GM12878 (cell line): ENCODE measurements around the gene RRM2. TPM values are rescaled to one million over a fixed set of nuclear protein-coding genes. Genes with fewer than 3 reads are reported as not detected.

Source experiments
- ATAC-seq: fragments of 200-7000 bp; cut with Tn5 transposase; 3 replicates; pipeline ENCODE4 v1.9.1; 2020; ENCODE audit warnings: mild to moderate bottlenecking, moderate library complexity
- BruUV-seq: library from RNA; stranded (reverse); fragments of 400-500 nt; replicated peaks from 2 replicates; lab custom pipeline; 2021; lab: Mats Ljungman, UMichigan
- CTCF ChIA-PET: fragments of 300-600 bp; sonication (Branson Sonifier 250); formaldehyde crosslinking; extraction: SDS; loops from one replicate; lab custom pipeline; 2021; ENCODE audit warnings: inconsistent platforms; lab: Yijun Ruan, JAX
- POLR2A ChIA-PET: fragments of 350-600 bp; formaldehyde crosslinking; extraction: SDS; loops from one replicate; lab custom pipeline; 2021; ENCODE audit warnings: inconsistent platforms; lab: Charles Lee
- RAD21 ChIA-PET: fragments of 300-600 bp; sonication (Branson Sonifier 250); formaldehyde crosslinking; loops from one replicate; lab custom pipeline; 2023; ENCODE audit warnings: antibody characterized with exemption; ENCODE audit not compliant: unreplicated experiment; lab: Charles Lee
- SMC1A ChIA-PET: fragments of 300-600 bp; sonication (Branson Sonifier 250); formaldehyde crosslinking; loops from one replicate; lab custom pipeline; 2023; ENCODE audit not compliant: unreplicated experiment, uncharacterized antibody; lab: Charles Lee
- DNase-seq: peaks from one replicate; pipeline ENCODE4 v3.0.0-alpha.2; 2011; ENCODE audit warnings: low read depth, low spot score
- FAIRE-seq: peaks from 3 replicates; lab custom pipeline; 2011; peaks lifted over from hg19 to GRCh38; lab: Jason Lieb, UNC
- H2AFZ ChIP-seq: 2 replicates; pipeline ENCODE4 v1.6.0; 2011; ENCODE audit warnings: low read depth, low read length, control low read depth; ENCODE audit not compliant: control insufficient read depth
- H3K27ac ChIP-seq: 2 replicates; pipeline ENCODE4 v1.5.1; 2011; ENCODE audit warnings: control low read depth; ENCODE audit not compliant: control insufficient read depth, insufficient read depth
- H3K27me3 ChIP-seq, 2 experiments: replicated peaks in 1 of 2; 2 replicates each; pipeline versions ENCODE4 v1.6.0 to v1.6.1; 2011; ENCODE audit warnings: low read length in 1 of 2; ENCODE audit not compliant: control insufficient read depth in 2 of 2, insufficient read depth in 2 of 2
- H3K36me3 ChIP-seq, 2 experiments: 2 replicates each; pipeline ENCODE4 v1.5.1; 2011; ENCODE audit warnings: low read length in 1 of 2; ENCODE audit not compliant: control insufficient read depth in 2 of 2, insufficient read depth in 2 of 2
- H3K4me1 ChIP-seq: 2 replicates; pipeline ENCODE4 v1.6.1; 2011; ENCODE audit warnings: mild to moderate bottlenecking, low read length, moderate library complexity, mixed read lengths; ENCODE audit not compliant: control insufficient read depth, insufficient read depth
- H3K4me2 ChIP-seq: 2 replicates; pipeline ENCODE4 v1.6.0; 2011; ENCODE audit warnings: control low read depth; ENCODE audit not compliant: control insufficient read depth, insufficient read depth
- H3K4me3 ChIP-seq: fragments of 200-600 bp; sonication (generic); 2 replicates; pipeline ENCODE4 v1.5.1; 2016
- H3K79me2 ChIP-seq: 2 replicates; pipeline ENCODE4 v1.6.0; 2011; ENCODE audit warnings: low read length; ENCODE audit not compliant: control insufficient read depth, insufficient read depth
- H3K9ac ChIP-seq: 2 replicates; pipeline ENCODE4 v1.8.0; 2011; ENCODE audit warnings: low read length, control low read depth, mixed read lengths; ENCODE audit not compliant: control insufficient read depth, insufficient read depth
- H3K9me3 ChIP-seq: replicated peaks from 3 replicates; pipeline ENCODE4 v1.5.1; 2011; ENCODE audit warnings: mild to moderate bottlenecking, low read length; ENCODE audit not compliant: control insufficient read depth, insufficient read depth
- H4K20me1 ChIP-seq: 2 replicates; pipeline ENCODE4 v1.6.0; 2011; ENCODE audit not compliant: control insufficient read depth, insufficient read depth
- ASH2L ChIP-seq: fragments of 300-600, 200-600 bp; sonication (generic); IDR thresholded peaks from 2 replicates; pipeline ENCODE4 v1.6.1; 2017; ENCODE audit warnings: low read depth, mild to moderate bottlenecking, borderline replicate concordance
- BMI1 ChIP-seq: fragments of 450-650 bp; IDR thresholded peaks from 2 replicates; pipeline ENCODE4 v1.6.1; 2016; ENCODE audit warnings: mild to moderate bottlenecking, moderate library complexity, borderline replicate concordance
- DPF2 ChIP-seq: fragments of 450-650 bp; IDR thresholded peaks from 2 replicates; pipeline ENCODE4 v1.6.1; 2017; ENCODE audit warnings: mild to moderate bottlenecking
- EZH2 ChIP-seq: IDR thresholded peaks from 2 replicates; pipeline ENCODE4 v1.6.1; 2012; ENCODE audit warnings: low read depth, mild to moderate bottlenecking, control low read depth, inconsistent platforms, low read length, borderline replicate concordance; ENCODE audit not compliant: control insufficient read depth
- KDM1A ChIP-seq: fragments of 200-600 bp; sonication (generic); IDR thresholded peaks from 2 replicates; pipeline ENCODE4 v1.6.1; 2016; ENCODE audit warnings: borderline replicate concordance
- KLF5 ChIP-seq: fragments of 450-650 bp; IDR thresholded peaks from 2 replicates; pipeline ENCODE4 v1.6.1; 2014; ENCODE audit warnings: mild to moderate bottlenecking; ENCODE audit not compliant: partially characterized antibody
- MYC ChIP-seq: IDR thresholded peaks from 2 replicates; pipeline ENCODE4 v1.6.1; 2011; ENCODE audit warnings: mild to moderate bottlenecking, low read length, moderate library complexity, inconsistent platforms; ENCODE audit not compliant: insufficient read depth, insufficient replicate concordance, insufficient read length, severe bottlenecking
- WGBS: methylation state at CpG from one replicate; pipeline ENCODE4 v1.1.6; 2016; ENCODE audit warnings: low lambda C conversion rate; ENCODE audit not compliant: insufficient replicate concordance, insufficient coverage; ENCODE audit errors: missing lambda C conversion rate; 5-methylcytosine and 5-hydroxymethylcytosine counted together
- in situ Hi-C: fragments of 300-500 bp; cut with MboI; formaldehyde crosslinking; loops from 9 replicates; pipeline ENCODE4 v1.14.3; 2018; ENCODE audit warnings: mixed read lengths
- intact Hi-C: fragments of 100-400 bp; cut with micrococcal nuclease; formaldehyde crosslinking; loops from one replicate; pipeline ENCODE4 v1.14.2; 2022; ENCODE audit not compliant: unreplicated experiment
- polyA plus RNA-seq, 11 experiments: library from polyadenylated mRNA; depleted of rRNA in 4 of 11; unstranded in 6 of 11; stranded (reverse) in 5 of 11; fragments of >200 nt; fragmentation: Nextera tagmentation in 4 of 11; fragmentation: Illumina TruSeq in 1 of 11; extraction: Ambion mirVana in 4 of 11; extraction: Trizol in 1 of 11; gene quantifications; 1 replicate in 1 of 11; 2 replicates in 10 of 11; pipeline versions ENCODE4 v1.2.1 to v1.2.3, GENCODE V29; 2011 to 2016; ENCODE audit warnings: inconsistent platforms in 2 of 11, missing spikeins in 2 of 11, low read depth in 1 of 11
- total RNA-seq, 4 experiments: library from RNA; depleted of rRNA in 3 of 4; stranded (reverse); fragments of >200 nt in 3 of 4; fragmentation: Illumina TruSeq in 1 of 4; extraction: Trizol in 1 of 4; gene quantifications; 2 replicates each; pipeline versions ENCODE4 v1.2.1 to v1.2.3, GENCODE V29; 2013 to 2021
- TF ChIP-seq, protein P1 (sequence below): fragments of 150-350 bp; IDR thresholded peaks from 2 replicates; pipeline ENCODE4 v1.6.1; 2014; ENCODE audit warnings: mild to moderate bottlenecking, low read depth, low read length
- TF ChIP-seq, protein P2 (sequence below): fragments of 450-650 bp; IDR thresholded peaks from 2 replicates; pipeline ENCODE4 v1.6.1; 2016; ENCODE audit warnings: mild to moderate bottlenecking

RRM2 gene
- total and polyA plus RNA-seq, 10 of the 15 experiments (the other 5 are each of a cell fraction or from before 2014, with no cell fraction given) = 54.4 to 771 (median 159) TPM

DNA sequence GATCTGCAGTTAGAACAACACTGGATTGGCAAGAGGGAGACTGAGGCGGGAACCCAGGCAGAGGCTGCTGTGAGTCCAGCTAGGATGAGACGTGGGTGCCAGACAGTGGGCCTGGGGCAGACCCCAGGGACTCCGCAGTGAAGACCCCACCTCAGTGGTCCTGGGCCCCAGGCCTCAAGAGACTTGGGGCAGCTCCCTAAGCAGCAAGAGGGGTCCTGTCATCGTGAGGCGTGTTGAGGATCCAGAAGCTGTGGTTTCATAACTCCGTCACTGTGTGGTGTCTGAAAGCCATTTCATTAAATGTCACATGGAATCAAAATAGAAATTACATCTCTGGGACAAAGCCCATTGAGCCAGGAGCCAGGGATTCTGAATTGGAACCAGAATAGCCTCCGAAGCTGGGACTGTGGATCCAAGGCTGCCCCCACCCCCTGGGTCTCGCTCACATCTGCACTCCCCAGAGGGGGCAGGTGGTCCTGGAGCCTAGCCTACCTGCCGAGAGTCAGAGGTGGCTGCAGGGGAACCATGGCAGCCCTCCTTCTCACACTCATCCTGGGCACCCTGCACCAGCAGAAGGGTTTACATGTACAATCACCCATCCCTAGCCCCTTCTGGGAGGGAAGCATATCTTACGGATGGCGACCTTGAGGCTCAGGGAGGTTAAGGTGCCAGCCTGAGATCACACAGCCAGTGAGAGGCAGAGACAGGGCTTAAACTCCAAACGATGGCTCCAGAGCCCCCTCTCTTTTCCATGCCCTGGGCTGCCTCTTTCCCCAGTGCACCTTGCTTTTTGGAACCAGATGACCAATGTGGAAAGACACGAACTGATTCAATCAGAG lies 23.2 kb downstream of the RRM2 start:
- intact Hi-C loops (no loop called here), in situ Hi-C loops (no loop called here)
- Histone ChIP-seq H3K27ac (no peak overlapping the region), H3K4me2 (no peak overlapping the region), H4K20me1 (no peaks in the 10 kb centered on the region), H3K9me3 (no peaks in the 10 kb centered on the region), H3K36me3 (peaks cover 0 to 31% of the 10 kb centered on the region in 2 experiments; a peak in 3 of 4 replicates), H3K4me3 (no peak overlapping the region), H3K27me3 (no peaks in the 10 kb centered on the region), H3K4me1 (no peaks in the 10 kb centered on the region), H3K9ac (no peak overlapping the region), H2AFZ (no peak overlapping the region), H3K79me2 (no peaks in the 10 kb centered on the region)
- ChIA-PET SMC1A (interaction anchor here (1.0 kb wide), 1 partner anchor 283 kb away, joined by 3 read pairs; no protein-coding TSS in a partner anchor), RAD21 (no interaction called here), POLR2A (interaction anchor here (0.6 kb wide), 1 partner anchor 265 kb away, joined by 4 read pairs; no protein-coding TSS in a partner anchor), CTCF (interaction anchor here (2.0 to 6.8 kb wide), 2 partner anchors 264 to 290 kb away, joined by 8 to 58 read pairs; no protein-coding TSS in a partner anchor)
- no peak for DNase-seq
- ATAC-seq = no peak
- TF ChIP-seq KLF5 (no peak), ASH2L (no peak), MYC (no peak), BMI1 (no peak), DPF2 (no peak), EZH2 (no peak), KDM1A (no peak)
- TF ChIP-seq, protein P1, sequence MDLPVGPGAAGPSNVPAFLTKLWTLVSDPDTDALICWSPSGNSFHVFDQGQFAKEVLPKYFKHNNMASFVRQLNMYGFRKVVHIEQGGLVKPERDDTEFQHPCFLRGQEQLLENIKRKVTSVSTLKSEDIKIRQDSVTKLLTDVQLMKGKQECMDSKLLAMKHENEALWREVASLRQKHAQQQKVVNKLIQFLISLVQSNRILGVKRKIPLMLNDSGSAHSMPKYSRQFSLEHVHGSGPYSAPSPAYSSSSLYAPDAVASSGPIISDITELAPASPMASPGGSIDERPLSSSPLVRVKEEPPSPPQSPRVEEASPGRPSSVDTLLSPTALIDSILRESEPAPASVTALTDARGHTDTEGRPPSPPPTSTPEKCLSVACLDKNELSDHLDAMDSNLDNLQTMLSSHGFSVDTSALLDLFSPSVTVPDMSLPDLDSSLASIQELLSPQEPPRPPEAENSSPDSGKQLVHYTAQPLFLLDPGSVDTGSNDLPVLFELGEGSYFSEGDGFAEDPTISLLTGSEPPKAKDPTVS = no peak
- TF ChIP-seq, protein P2, sequence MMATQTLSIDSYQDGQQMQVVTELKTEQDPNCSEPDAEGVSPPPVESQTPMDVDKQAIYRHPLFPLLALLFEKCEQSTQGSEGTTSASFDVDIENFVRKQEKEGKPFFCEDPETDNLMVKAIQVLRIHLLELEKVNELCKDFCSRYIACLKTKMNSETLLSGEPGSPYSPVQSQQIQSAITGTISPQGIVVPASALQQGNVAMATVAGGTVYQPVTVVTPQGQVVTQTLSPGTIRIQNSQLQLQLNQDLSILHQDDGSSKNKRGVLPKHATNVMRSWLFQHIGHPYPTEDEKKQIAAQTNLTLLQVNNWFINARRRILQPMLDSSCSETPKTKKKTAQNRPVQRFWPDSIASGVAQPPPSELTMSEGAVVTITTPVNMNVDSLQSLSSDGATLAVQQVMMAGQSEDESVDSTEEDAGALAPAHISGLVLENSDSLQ = no peak
- WGBS = 90% methylated on average over 13 of the region's 13 CpGs
- no TSS peak for BruUV-seq
- FAIRE-seq = no peak
